Glutamatergic neuron (in vitro differentiated cells): ENCODE data around the gene PSMD2. TPM values are rescaled to one million over a fixed set of nuclear protein-coding genes. Genes with fewer than 3 reads are reported as not detected.
"Not testable (repeated sequence)": the region's sequence is repeated elsewhere in the genome, so short reads cannot be mapped to it uniquely, and the experiment has no call there.

Experiments used
- DNase-seq: peaks from one replicate; pipeline ENCODE4 v3.0.0; 2022
- H3K27ac Mint-ChIP-seq: one replicate; pipeline ENCODE4 v1.8.0; 2020; ENCODE audit warnings: mild to moderate bottlenecking, mixed read lengths, inconsistent platforms; ENCODE audit not compliant: unreplicated experiment
- H3K27me3 Mint-ChIP-seq: one replicate; pipeline ENCODE4 v1.8.0; 2020; ENCODE audit warnings: mild to moderate bottlenecking, moderate library complexity, mixed read lengths, inconsistent platforms; ENCODE audit not compliant: unreplicated experiment
- H3K36me3 Mint-ChIP-seq: one replicate; pipeline ENCODE4 v1.8.0; 2020; ENCODE audit warnings: mild to moderate bottlenecking, mixed read lengths, inconsistent platforms; ENCODE audit not compliant: unreplicated experiment
- H3K4me1 Mint-ChIP-seq: one replicate; pipeline ENCODE4 v1.8.0; 2020; ENCODE audit warnings: mild to moderate bottlenecking, low read depth, mixed read lengths, inconsistent platforms; ENCODE audit not compliant: unreplicated experiment
- H3K4me3 Mint-ChIP-seq: one replicate; pipeline ENCODE4 v1.8.0; 2020; ENCODE audit warnings: mild to moderate bottlenecking, mixed read lengths, inconsistent platforms; ENCODE audit not compliant: unreplicated experiment
- H3K9me3 Mint-ChIP-seq: one replicate; pipeline ENCODE4 v1.8.0; 2020; ENCODE audit warnings: mild to moderate bottlenecking, moderate library complexity, mixed read lengths, inconsistent platforms; ENCODE audit not compliant: unreplicated experiment
- total RNA-seq: library from RNA; stranded (reverse); fragmentation: NEBNext Ultra II Directional; extraction: Animal tissue kit (Norgen Biotek cat#: 25700); gene quantifications from one replicate; pipeline ENCODE4 v1.2.1, GENCODE V29; 2021; ENCODE audit not compliant: unreplicated experiment
- TF ChIP-seq, protein P1 (sequence below): fragments of 200-600 bp; sonication (generic); IDR thresholded peaks from one replicate; pipeline ENCODE4 v1.5.0; 2021; ENCODE audit not compliant: partially characterized antibody, unreplicated experiment

The PSMD2 gene
- total RNA-seq, 1 donor from 2014 or later, result 338 TPM

DNA sequence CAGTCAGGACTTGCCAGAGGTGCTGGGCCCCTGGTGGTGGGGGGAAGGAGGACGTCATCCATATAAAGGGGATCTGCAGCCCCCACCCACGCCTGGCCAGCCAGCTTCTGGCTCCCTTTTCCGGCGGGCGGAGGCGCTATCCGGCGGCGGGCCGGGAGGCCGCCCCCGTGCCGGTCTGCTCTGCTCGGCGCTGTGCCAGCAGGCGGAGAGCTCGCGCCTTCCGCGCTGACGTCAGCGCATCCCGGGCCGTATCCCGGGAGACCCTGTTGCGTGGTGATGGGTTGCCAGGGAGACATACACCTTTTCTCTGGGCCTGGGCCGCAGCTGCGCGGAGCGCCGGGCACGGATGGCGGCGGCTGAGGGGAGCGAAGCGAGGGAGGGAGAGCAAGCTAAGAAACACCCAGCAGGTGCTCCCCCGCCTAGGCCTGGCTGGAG, 39.5 kb downstream of the PSMD2 start:
- peaks cover 28% of the 10 kb centered on the region for H3K4me1 Mint-ChIP-seq

GRCh38 chr3:184339001-184339400, 40.0 kb downstream of the PSMD2 start:
- TF ChIP-seq, protein P1, sequence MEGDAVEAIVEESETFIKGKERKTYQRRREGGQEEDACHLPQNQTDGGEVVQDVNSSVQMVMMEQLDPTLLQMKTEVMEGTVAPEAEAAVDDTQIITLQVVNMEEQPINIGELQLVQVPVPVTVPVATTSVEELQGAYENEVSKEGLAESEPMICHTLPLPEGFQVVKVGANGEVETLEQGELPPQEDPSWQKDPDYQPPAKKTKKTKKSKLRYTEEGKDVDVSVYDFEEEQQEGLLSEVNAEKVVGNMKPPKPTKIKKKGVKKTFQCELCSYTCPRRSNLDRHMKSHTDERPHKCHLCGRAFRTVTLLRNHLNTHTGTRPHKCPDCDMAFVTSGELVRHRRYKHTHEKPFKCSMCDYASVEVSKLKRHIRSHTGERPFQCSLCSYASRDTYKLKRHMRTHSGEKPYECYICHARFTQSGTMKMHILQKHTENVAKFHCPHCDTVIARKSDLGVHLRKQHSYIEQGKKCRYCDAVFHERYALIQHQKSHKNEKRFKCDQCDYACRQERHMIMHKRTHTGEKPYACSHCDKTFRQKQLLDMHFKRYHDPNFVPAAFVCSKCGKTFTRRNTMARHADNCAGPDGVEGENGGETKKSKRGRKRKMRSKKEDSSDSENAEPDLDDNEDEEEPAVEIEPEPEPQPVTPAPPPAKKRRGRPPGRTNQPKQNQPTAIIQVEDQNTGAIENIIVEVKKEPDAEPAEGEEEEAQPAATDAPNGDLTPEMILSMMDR, result no peak
- Mint-ChIP-seq H3K36me3 (no peaks in the 10 kb centered on the region), H3K27ac (peak overlapping the region; percentile 95), H3K4me3 (peak overlapping the region; percentile 94), H3K27me3 (peaks cover 9% of the 10 kb centered on the region), H3K4me1 (peaks cover 28% of the 10 kb centered on the region), H3K9me3 (peaks cover 11% of the 10 kb centered on the region)
- DNase-seq, result no peak

More for the DNA sequence above, 39.5 kb downstream of the PSMD2 start:
- Mint-ChIP-seq H3K27me3 (peaks cover 14% of the 10 kb centered on the region), H3K4me3 (peak overlapping the region; percentile 94), H3K9me3 (peaks cover 14% of the 10 kb centered on the region), H3K36me3 (no peaks in the 10 kb centered on the region), H3K27ac (peak overlapping the region; percentile 95)
- DNase-seq, result peak; percentile 95
- TF ChIP-seq, protein P1, result peak; percentile 39

DNA sequence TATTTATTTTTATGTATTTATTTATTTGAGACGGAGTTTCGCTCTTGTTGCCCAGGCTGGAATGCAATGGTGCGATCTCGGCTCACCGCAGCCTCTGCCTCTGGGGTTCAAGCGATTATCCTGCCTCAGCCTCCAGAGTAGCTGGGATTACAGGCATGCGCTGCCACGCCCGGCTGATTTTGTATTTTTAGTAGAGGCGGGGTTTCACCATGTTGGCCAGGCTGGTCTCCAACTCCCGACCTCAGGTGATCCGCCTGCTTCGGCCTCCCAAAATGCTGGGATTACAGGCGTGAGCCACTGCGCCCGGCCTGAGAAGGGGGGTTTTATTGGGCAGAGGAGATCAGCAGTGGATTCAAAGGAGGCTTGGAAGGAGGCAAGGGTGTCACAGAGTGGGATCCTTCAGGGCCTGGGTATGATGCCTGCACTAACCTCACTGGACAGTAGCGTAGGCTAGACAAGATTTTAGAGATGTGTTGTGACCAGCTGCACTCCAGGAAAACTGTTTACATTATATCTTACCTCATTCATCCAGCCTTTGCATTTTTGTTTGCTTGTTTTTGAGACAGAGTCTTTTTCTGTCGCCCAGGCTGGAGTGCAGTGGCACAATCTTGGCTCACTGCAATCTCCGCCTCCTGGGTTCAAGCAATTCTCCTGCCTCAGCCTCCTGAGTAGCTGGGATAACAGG, 40.6 kb downstream of the PSMD2 start:
- H3K4me1 Mint-ChIP-seq, result peaks cover 28% of the 10 kb centered on the region
- H3K36me3 Mint-ChIP-seq, result not testable (repeated sequence)

GRCh38 chr3:184341925-184342324, 42.9 kb downstream of the PSMD2 start:
- H3K27me3 Mint-ChIP-seq, result peaks cover 11% of the 10 kb centered on the region
- H3K4me1 Mint-ChIP-seq, result peaks cover 29% of the 10 kb centered on the region
- TF ChIP-seq, protein P1, result no peak
- no peak overlapping the region for H3K27ac Mint-ChIP-seq
- H3K36me3 Mint-ChIP-seq, result no peaks in the 10 kb centered on the region
- DNase-seq, result no peak
- H3K4me3 Mint-ChIP-seq, result no peak overlapping the region
- H3K9me3 Mint-ChIP-seq, result peaks cover 5% of the 10 kb centered on the region

More for the DNA sequence above, 40.6 kb downstream of the PSMD2 start:
- H3K4me3 Mint-ChIP-seq, result peak overlapping the region; percentile 49
- H3K27me3 Mint-ChIP-seq, H3K27ac Mint-ChIP-seq, DNase-seq, H3K9me3 Mint-ChIP-seq: not testable (repeated sequence)

- Mint-ChIP-seq H3K4me1 (peaks cover 15% of the 10 kb centered on the region), H3K9me3 (peaks cover 7% of the 10 kb centered on the region), H3K4me3 (no peak overlapping the region), H3K27ac (no peak overlapping the region), H3K27me3 (peaks cover 8% of the 10 kb centered on the region), H3K36me3 (no peaks in the 10 kb centered on the region)
- TF ChIP-seq, protein P1, result no peak
- DNase-seq, result no peak
Measured at GRCh38 chr3:184343200-184343876, 44.3 kb downstream of the PSMD2 start.
